KMS-11 (cell line): ENCODE measurements around the gene DPH3.

Experiments
- H2AFZ ChIP-seq: fragments of 200-600 bp; sonication (generic); 2 replicates; pipeline ENCODE4 v1.6.1; 2016; ENCODE audit warnings: antibody characterized with exemption, mixed run types, low read depth
- H3K27ac ChIP-seq: fragments of 200-600 bp; sonication (generic); 2 replicates; pipeline ENCODE4 v1.6.1; 2016; ENCODE audit warnings: mild to moderate bottlenecking, mixed run types
- H3K27me3 ChIP-seq: fragments of 200-600 bp; sonication (generic); 2 replicates; pipeline ENCODE4 v1.6.1; 2017; ENCODE audit warnings: mild to moderate bottlenecking, low read depth, mixed run types, moderate library complexity; ENCODE audit not compliant: insufficient read depth
- H3K36me3 ChIP-seq: fragments of 200-600 bp; sonication (generic); 2 replicates; pipeline ENCODE4 v1.6.1; 2017; ENCODE audit warnings: mild to moderate bottlenecking, mixed run types; ENCODE audit not compliant: insufficient read depth
- H3K4me1 ChIP-seq: fragments of 200-600 bp; sonication (generic); 2 replicates; pipeline ENCODE4 v1.6.1; 2016; ENCODE audit warnings: mild to moderate bottlenecking, low read depth, mixed run types; ENCODE audit not compliant: poor library complexity, severe bottlenecking
- H3K4me2 ChIP-seq: fragments of 200-600 bp; sonication (generic); 2 replicates; pipeline ENCODE4 v1.7.0; 2016; ENCODE audit warnings: mild to moderate bottlenecking, mixed run types
- H3K4me3 ChIP-seq: fragments of 200-600 bp; sonication (generic); IDR thresholded peaks from 2 replicates; pipeline ENCODE4 v1.6.1; 2017; ENCODE audit warnings: low read depth, low read length, mixed read lengths; ENCODE audit not compliant: insufficient read depth
- H3K79me2 ChIP-seq: fragments of 200-600 bp; sonication (generic); 2 replicates; pipeline ENCODE4 v1.6.1; 2016; ENCODE audit warnings: low read depth, mixed run types; ENCODE audit not compliant: insufficient read depth
- H3K9ac ChIP-seq: fragments of 200-600 bp; sonication (generic); 2 replicates; pipeline ENCODE4 v1.6.1; 2016; ENCODE audit warnings: mild to moderate bottlenecking, mixed run types
- H4K20me1 ChIP-seq: fragments of 200-600 bp; sonication (generic); 2 replicates; pipeline ENCODE4 v1.6.1; 2016; ENCODE audit warnings: mild to moderate bottlenecking, mixed run types; ENCODE audit not compliant: insufficient read depth
- TF ChIP-seq, protein P1 (sequence below): fragments of 200-600 bp; sonication (generic); conservative IDR thresholded peaks from 2 replicates; pipeline ENCODE4 v1.6.1; 2017; ENCODE audit warnings: low read depth, mild to moderate bottlenecking, antibody characterized with exemption, low read length, moderate library complexity, mixed read lengths

Gene DPH3

GRCh38 chr3:16216373-16216935, 48.3 kb downstream of the DPH3 start:
- H3K27ac ChIP-seq, result no peak overlapping the region
- H3K4me3 ChIP-seq, result no peak overlapping the region
- no peak overlapping the region for H3K4me2 ChIP-seq
- no peak overlapping the region for H3K9ac ChIP-seq
- no peaks in the 10 kb centered on the region for H4K20me1 ChIP-seq
- no peak overlapping the region for H2AFZ ChIP-seq
- H3K4me1 ChIP-seq, result no peaks in the 10 kb centered on the region
- TF ChIP-seq, protein P1, sequence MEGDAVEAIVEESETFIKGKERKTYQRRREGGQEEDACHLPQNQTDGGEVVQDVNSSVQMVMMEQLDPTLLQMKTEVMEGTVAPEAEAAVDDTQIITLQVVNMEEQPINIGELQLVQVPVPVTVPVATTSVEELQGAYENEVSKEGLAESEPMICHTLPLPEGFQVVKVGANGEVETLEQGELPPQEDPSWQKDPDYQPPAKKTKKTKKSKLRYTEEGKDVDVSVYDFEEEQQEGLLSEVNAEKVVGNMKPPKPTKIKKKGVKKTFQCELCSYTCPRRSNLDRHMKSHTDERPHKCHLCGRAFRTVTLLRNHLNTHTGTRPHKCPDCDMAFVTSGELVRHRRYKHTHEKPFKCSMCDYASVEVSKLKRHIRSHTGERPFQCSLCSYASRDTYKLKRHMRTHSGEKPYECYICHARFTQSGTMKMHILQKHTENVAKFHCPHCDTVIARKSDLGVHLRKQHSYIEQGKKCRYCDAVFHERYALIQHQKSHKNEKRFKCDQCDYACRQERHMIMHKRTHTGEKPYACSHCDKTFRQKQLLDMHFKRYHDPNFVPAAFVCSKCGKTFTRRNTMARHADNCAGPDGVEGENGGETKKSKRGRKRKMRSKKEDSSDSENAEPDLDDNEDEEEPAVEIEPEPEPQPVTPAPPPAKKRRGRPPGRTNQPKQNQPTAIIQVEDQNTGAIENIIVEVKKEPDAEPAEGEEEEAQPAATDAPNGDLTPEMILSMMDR, result no peak
- no peaks in the 10 kb centered on the region for H3K79me2 ChIP-seq
- no peaks in the 10 kb centered on the region for H3K36me3 ChIP-seq
- no peaks in the 10 kb centered on the region for H3K27me3 ChIP-seq

DNA sequence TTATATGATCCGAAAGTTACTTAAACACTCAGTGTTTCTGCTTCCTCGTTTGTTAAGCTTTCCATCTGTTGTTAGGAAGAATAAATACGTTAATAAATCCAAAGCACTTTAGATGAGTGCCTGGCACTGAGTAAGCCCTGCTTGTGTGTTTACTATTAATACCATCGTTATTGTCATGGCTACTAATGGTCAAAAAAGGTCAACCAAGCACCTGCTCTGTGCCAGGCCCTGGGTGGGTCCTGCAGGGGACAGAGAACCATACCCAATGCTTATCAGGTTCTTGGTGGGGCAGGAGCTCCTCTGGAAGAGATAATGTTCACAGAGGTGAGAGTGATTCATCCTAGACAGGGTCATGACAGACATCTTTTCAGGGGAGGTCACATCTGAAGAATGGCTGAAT, 50.4 kb downstream of the DPH3 start:
- Histone ChIP-seq H3K79me2 (no peaks in the 10 kb centered on the region), H3K4me3 (no peak overlapping the region), H3K9ac (no peak overlapping the region), H3K36me3 (no peaks in the 10 kb centered on the region), H2AFZ (no peak overlapping the region), H4K20me1 (no peaks in the 10 kb centered on the region), H3K4me2 (no peak overlapping the region), H3K4me1 (no peaks in the 10 kb centered on the region), H3K27ac (no peak overlapping the region), H3K27me3 (no peaks in the 10 kb centered on the region)
- TF ChIP-seq, protein P1, result no peak

- no peak overlapping the region for H3K4me2 ChIP-seq
- H4K20me1 ChIP-seq, result no peaks in the 10 kb centered on the region
- H3K4me3 ChIP-seq, result no peak overlapping the region
- no peaks in the 10 kb centered on the region for H3K79me2 ChIP-seq
- no peak overlapping the region for H2AFZ ChIP-seq
- no peaks in the 10 kb centered on the region for H3K36me3 ChIP-seq
- no peak overlapping the region for H3K27ac ChIP-seq
- no peaks in the 10 kb centered on the region for H3K4me1 ChIP-seq
- H3K9ac ChIP-seq, result no peak overlapping the region
- TF ChIP-seq, protein P1, result no peak
- no peaks in the 10 kb centered on the region for H3K27me3 ChIP-seq
These were observed 53.4 kb downstream of the DPH3 start for GRCh38 chr3:16211176-16211904.
